ENCODE measurements around the gene HOXA2. TPM values are rescaled to one million over a fixed set of nuclear protein-coding genes. Genes with fewer than 3 reads are reported as not detected.

HOXA2 gene
- total RNA-seq, 4 donors from 2014 or later: 1.8 to 6.5 TPM; not detected in 2

GRCh38 chr7:27095050-27095896 lies 7.2 kb downstream of the HOXA2 start:
- Histone ChIP-seq H3K36me3 (no peaks in the 10 kb centered on the region), H3K4me1 (peaks cover 8 to 13% of the 10 kb centered on the region in 2 donors), H3K9me3 (no peaks in the 10 kb centered on the region), H3K4me3 (peak overlapping the region; percentile 64 to 72), H3K27me3 (no peaks in the 10 kb centered on the region), H3K27ac (no peak overlapping the region)
- no peak for TF ChIP-seq POLR2A (IDR thresholded peaks at IDR 0.05)
- TF ChIP-seq, protein P1, sequence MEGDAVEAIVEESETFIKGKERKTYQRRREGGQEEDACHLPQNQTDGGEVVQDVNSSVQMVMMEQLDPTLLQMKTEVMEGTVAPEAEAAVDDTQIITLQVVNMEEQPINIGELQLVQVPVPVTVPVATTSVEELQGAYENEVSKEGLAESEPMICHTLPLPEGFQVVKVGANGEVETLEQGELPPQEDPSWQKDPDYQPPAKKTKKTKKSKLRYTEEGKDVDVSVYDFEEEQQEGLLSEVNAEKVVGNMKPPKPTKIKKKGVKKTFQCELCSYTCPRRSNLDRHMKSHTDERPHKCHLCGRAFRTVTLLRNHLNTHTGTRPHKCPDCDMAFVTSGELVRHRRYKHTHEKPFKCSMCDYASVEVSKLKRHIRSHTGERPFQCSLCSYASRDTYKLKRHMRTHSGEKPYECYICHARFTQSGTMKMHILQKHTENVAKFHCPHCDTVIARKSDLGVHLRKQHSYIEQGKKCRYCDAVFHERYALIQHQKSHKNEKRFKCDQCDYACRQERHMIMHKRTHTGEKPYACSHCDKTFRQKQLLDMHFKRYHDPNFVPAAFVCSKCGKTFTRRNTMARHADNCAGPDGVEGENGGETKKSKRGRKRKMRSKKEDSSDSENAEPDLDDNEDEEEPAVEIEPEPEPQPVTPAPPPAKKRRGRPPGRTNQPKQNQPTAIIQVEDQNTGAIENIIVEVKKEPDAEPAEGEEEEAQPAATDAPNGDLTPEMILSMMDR (IDR thresholded peaks at IDR 0.05): no peak
- intact Hi-C loops (cut with DNase I; ENCODE audit: low total_unique reads): loop anchor here (10.0 kb wide), 1 partner anchor 50 kb away; the partner anchor contains the start of genes HOXA5 and HOXA6
- DNase-seq: no peak

DNA sequence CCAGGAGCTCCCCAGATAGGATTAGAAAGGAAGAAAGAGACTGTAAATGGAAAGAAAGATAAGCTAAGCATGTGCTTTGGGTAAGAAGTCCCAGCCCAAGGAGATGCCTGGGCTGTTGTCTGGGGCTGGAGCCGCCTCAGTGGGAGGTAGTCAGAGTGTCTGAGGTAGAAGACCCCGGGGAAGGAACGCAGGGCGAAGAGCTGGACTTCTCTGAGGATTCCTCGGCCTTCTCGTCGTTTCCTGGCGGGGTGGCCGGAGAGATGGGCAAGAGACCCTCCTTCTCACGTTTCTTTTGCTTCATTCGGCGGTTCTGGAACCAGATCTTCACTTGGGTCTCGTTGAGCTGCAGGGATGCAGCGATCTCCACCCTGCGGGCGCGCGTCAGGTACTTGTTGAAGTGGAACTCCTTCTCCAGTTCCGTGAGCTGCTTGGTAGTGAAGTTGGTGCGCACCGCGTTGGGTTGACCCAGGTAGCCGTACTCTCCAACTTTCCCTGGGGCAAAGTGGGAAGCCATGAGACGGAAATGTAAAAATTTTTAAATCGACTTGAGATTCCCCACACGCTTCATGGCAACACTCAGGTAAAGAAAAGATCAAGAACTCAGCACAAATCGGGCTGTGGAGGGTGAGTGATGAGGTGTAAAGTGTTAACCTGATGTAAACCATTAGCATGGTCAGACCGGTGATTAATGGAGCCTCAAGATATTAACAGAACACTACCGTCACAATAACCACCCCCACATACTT lies 8.0 kb downstream of the HOXA2 start:
- peaks cover 8 to 13% of the 10 kb centered on the region in 2 donors for H3K4me1 ChIP-seq
- H3K27ac ChIP-seq: no peak overlapping the region
- no peaks in the 10 kb centered on the region for H3K36me3 ChIP-seq
- TF ChIP-seq POLR2A (IDR thresholded peaks at IDR 0.05): no peak
- TF ChIP-seq, protein P1 (IDR thresholded peaks at IDR 0.05): no peak
- no peak for DNase-seq
- peaks cover 0 to 4% of the 10 kb centered on the region in 2 donors for H3K27me3 ChIP-seq
- H3K9me3 ChIP-seq: no peaks in the 10 kb centered on the region
- no peak overlapping the region for H3K4me3 ChIP-seq
- intact Hi-C loops (cut with DNase I; ENCODE audit: low total_unique reads): loop anchor here (10.0 kb wide), 1 partner anchor 50 kb away; the partner anchor contains the start of genes HOXA5 and HOXA6

- TF ChIP-seq, protein P1 (IDR thresholded peaks at IDR 0.05): no peak
- TF ChIP-seq POLR2A (IDR thresholded peaks at IDR 0.05): no peak
- H3K36me3 ChIP-seq: no peaks in the 10 kb centered on the region
Measured at GRCh38 chr7:27093184-27093895, 9.1 kb downstream of the HOXA2 start.

GRCh38 chr7:27092819-27093110 lies 9.7 kb downstream of the HOXA2 start:
- intact Hi-C loops (cut with DNase I; ENCODE audit: low total_unique reads): loop anchor here (10.0 kb wide), 1 partner anchor 52 kb away; the partner anchor contains the start of genes HOXA5 and HOXA6
- TF ChIP-seq, protein P1 (IDR thresholded peaks at IDR 0.05): no peak
- no peak for TF ChIP-seq POLR2A (IDR thresholded peaks at IDR 0.05)

More at GRCh38 chr7:27093184-27093895, 9.1 kb downstream of the HOXA2 start:
- intact Hi-C loops (cut with DNase I; ENCODE audit: low total_unique reads): loop anchor here (10.0 kb wide), 1 partner anchor 51 kb away; the partner anchor contains the start of genes HOXA5 and HOXA6
- Histone ChIP-seq H3K4me1 (peaks cover 8 to 13% of the 10 kb centered on the region in 2 donors), H3K9me3 (no peaks in the 10 kb centered on the region), H3K27me3 (peaks cover 2 to 11% of the 10 kb centered on the region in 2 donors), H3K4me3 (no peak overlapping the region), H3K27ac (no peak overlapping the region)
- no peak for DNase-seq

More at GRCh38 chr7:27092819-27093110, 9.7 kb downstream of the HOXA2 start:
- H3K27me3 ChIP-seq: peaks cover 8 to 15% of the 10 kb centered on the region in 2 donors
- H3K4me1 ChIP-seq: peaks cover 7% of the 10 kb centered on the region in 2 donors
- no peak overlapping the region for H3K27ac ChIP-seq
- H3K9me3 ChIP-seq: no peaks in the 10 kb centered on the region
- H3K36me3 ChIP-seq: no peaks in the 10 kb centered on the region
- no peak overlapping the region for H3K4me3 ChIP-seq
- DNase-seq: no peak
